Ectodermal cell (in vitro differentiated cells): ENCODE measurements around the gene RMP24.

ENCODE experiments used
- H3K27ac ChIP-seq: 2 replicates; pipeline ENCODE4 v1.7.0; 2013; ENCODE audit warnings: mild to moderate bottlenecking, low read depth, low read length; ENCODE audit not compliant: insufficient read depth, poor library complexity, severe bottlenecking
- H3K27me3 ChIP-seq: 2 replicates; pipeline ENCODE4 v1.7.0; 2013; ENCODE audit warnings: mild to moderate bottlenecking, low read length; ENCODE audit not compliant: insufficient read depth, control insufficient read depth, poor library complexity, severe bottlenecking
- H3K36me3 ChIP-seq: one replicate; pipeline ENCODE4 v1.7.0; 2013; ENCODE audit warnings: low read length; ENCODE audit not compliant: control insufficient read depth, insufficient read depth
- H3K4me1 ChIP-seq: one replicate; pipeline ENCODE4 v1.7.0; 2013; ENCODE audit warnings: low read length; ENCODE audit not compliant: control insufficient read depth, insufficient read depth
- H3K4me3 ChIP-seq: 2 replicates; pipeline ENCODE4 v1.7.0; 2013; ENCODE audit warnings: low read depth, low read length, control low read depth; ENCODE audit not compliant: insufficient read depth
- H3K9me3 ChIP-seq: 2 replicates; pipeline ENCODE4 v1.7.0; 2013; ENCODE audit warnings: mild to moderate bottlenecking, low read length, moderate library complexity; ENCODE audit not compliant: control insufficient read depth
- WGBS, 2 experiments: methylation state at CpG; one replicate each; pipeline ENCODE4 v1.1.7; 2013; ENCODE audit warnings: missing lambda C conversion rate in 2 of 2; 5-methylcytosine and 5-hydroxymethylcytosine counted together

RMP24 gene

DNA sequence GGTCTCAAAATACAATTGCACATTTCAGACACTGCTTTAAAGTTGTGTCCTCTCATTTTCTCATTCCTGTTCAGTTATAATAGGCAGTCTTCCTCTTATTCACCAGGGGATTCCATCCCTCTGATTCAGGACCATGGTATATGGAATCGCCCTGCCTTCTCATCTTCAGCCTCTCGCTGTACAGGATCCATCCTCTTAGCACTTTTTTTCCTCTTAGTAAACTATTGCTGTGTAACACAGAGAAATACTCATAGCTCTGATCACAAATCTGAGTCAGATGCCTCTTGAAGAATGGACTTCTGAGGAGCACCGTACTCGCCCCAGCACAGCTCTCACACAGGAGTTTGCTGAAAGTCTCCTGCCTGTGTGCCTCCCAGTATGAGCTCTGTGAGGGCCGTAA is 11.3 kb downstream of the RMP24 start:
- H3K27me3 ChIP-seq = no peaks in the 10 kb centered on the region
- no peak overlapping the region for H3K27ac ChIP-seq
- no peaks in the 10 kb centered on the region for H3K4me1 ChIP-seq
- no peaks in the 10 kb centered on the region for H3K9me3 ChIP-seq
- H3K4me3 ChIP-seq = no peak overlapping the region
- 96% methylated on average over 5 of the region's 5 CpGs for whole genome bisulfite sequencing, 2 experiments
- H3K36me3 ChIP-seq = peaks cover 17% of the 10 kb centered on the region

DNA sequence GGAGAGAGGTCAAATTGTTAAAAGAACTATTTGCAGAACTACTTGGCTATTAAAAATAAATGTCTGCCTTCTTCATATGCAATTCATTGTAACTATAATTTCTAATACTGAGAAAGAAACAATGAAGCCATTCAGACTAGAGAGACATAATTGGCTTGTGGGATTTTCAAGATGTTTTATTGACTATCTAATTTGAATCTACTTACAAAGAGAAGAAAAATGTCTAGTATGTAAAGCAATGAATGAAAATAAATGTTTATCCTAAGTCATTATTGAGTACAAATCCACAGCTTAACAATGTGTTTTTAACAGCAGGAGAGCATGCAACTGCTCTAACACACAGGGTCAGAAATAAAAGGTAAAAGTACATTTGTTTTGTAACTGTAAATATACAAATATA is 19.2 kb downstream of the RMP24 start:
- Histone ChIP-seq H3K27ac (no peak overlapping the region), H3K4me1 (no peaks in the 10 kb centered on the region), H3K27me3 (no peaks in the 10 kb centered on the region), H3K36me3 (peaks cover 12% of the 10 kb centered on the region), H3K4me3 (no peak overlapping the region), H3K9me3 (no peaks in the 10 kb centered on the region)

DNA sequence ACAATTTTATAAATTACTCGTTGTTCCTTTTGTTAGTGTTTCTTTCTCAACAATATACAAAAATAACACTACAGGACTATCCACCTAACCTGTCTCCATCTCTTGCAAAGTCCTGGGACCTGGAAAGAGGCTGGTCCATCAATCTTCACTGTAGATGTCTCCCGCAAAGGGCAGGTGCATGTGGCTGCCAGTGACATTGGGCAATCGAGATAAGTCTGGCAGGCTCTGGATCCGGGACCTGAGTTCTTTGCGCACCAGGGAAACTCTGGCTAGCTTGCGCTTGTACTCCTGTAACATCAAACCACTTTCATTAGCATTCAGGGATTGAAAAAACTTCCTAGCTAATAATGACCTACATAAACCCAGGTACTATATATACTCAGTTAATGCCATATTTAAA is 20.5 kb downstream of the RMP24 start:
- no peaks in the 10 kb centered on the region for H3K27me3 ChIP-seq
- no peaks in the 10 kb centered on the region for H3K9me3 ChIP-seq
- H3K4me3 ChIP-seq = no peak overlapping the region
- H3K36me3 ChIP-seq = peaks cover 12% of the 10 kb centered on the region
- WGBS, 2 experiments = 95 to 97% methylated on average over 6 of the region's 6 CpGs
- H3K27ac ChIP-seq = no peak overlapping the region
- H3K4me1 ChIP-seq = no peaks in the 10 kb centered on the region

DNA sequence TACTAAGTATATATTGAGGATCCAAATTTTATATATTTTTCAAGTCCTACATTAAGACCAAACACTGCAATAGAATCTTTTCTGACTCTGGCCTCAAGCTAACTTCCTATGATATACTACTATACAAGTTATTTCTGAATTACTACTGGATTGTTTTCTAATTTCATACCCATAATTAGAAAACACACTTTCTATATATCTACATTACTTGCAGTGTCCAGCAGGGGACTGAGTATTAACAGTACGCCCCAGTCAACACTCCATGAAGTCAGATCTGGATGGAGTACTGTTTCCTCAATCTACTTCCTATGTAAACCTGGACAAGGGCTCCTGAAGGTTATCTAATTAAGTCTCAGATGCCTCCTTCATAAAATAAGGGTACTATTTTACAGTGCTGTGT is 26.5 kb downstream of the RMP24 start:
- Histone ChIP-seq H3K4me3 (no peak overlapping the region), H3K9me3 (no peaks in the 10 kb centered on the region), H3K27ac (no peak overlapping the region), H3K4me1 (no peaks in the 10 kb centered on the region), H3K36me3 (no peaks in the 10 kb centered on the region), H3K27me3 (no peaks in the 10 kb centered on the region)
- WGBS, 2 experiments = 88 to 97% methylated on average over 1 of the region's 1 CpG

DNA sequence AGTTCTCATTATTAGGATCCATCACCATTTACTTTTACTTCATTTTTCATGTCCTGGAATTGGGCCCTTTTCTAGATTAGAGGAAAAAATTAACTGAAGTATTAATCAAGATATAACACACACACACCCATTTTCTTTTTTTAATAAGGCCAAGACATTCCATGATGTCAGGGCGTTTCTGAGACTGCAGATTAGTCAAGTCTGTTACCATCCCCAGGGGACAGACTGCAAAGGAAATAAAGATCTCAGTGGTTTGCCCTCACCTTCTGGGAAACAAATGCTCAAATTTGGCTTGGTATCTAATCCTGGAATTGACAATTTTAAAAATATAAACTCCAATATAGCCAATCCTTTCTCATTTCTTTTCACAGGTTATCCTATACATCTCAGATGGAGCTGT is 27.4 kb downstream of the RMP24 start:
- Histone ChIP-seq H3K9me3 (no peaks in the 10 kb centered on the region), H3K27ac (no peak overlapping the region), H3K27me3 (no peaks in the 10 kb centered on the region), H3K4me3 (no peak overlapping the region), H3K36me3 (no peaks in the 10 kb centered on the region), H3K4me1 (no peaks in the 10 kb centered on the region)
- 80 to 82% methylated on average over 1 of the region's 1 CpG for WGBS, 2 experiments

DNA sequence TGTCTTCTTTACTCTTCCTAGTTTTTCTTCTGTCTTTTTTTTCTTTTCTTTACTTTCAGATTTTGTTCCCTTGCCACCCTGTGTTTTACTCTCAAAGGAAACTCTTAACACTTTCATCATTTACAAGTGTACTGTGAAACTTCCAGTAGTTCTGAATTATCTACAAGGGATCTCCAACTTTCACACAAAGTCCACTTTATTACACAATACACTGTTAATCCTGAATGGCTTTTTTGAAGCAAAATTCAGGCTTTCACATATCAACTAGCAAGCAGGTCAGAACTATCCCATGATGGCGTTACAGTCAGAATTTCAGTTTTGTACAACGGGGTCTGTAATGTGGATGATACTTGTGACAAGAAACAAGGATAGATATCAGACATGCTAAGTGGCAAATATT is 34.5 kb downstream of the RMP24 start:
- Histone ChIP-seq H3K4me3 (no peak overlapping the region), H3K27me3 (no peaks in the 10 kb centered on the region), H3K4me1 (no peaks in the 10 kb centered on the region), H3K36me3 (no peaks in the 10 kb centered on the region), H3K27ac (no peak overlapping the region), H3K9me3 (no peaks in the 10 kb centered on the region)
- WGBS, 2 experiments = 96 to 100% methylated on average over 2 of the region's 2 CpGs

DNA sequence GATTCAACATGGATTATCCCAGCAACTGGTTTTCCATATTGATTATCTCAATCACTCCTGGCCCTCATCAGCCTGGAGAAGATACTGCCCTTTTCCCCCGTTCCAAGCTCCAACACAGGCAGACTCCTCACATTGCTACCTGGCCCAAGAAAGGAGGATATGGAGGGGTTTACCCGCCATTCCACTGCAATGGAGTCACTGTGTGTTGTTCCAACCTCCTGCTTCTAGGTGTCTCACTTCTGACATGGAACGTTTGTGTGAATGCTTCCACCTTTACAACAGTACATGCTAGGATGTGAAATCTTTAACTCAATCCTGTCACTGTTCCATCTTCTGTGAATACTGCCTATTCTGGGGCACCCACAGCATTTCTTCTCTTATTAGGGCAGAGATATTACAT is 36.7 kb downstream of the RMP24 start:
- H3K9me3 ChIP-seq = no peaks in the 10 kb centered on the region
- H3K4me3 ChIP-seq = no peak overlapping the region
- H3K27ac ChIP-seq = no peak overlapping the region
- no peaks in the 10 kb centered on the region for H3K4me1 ChIP-seq
- H3K36me3 ChIP-seq = no peaks in the 10 kb centered on the region
- no peaks in the 10 kb centered on the region for H3K27me3 ChIP-seq
- 91 to 98% methylated on average over 3 of the region's 3 CpGs for WGBS, 2 experiments

DNA sequence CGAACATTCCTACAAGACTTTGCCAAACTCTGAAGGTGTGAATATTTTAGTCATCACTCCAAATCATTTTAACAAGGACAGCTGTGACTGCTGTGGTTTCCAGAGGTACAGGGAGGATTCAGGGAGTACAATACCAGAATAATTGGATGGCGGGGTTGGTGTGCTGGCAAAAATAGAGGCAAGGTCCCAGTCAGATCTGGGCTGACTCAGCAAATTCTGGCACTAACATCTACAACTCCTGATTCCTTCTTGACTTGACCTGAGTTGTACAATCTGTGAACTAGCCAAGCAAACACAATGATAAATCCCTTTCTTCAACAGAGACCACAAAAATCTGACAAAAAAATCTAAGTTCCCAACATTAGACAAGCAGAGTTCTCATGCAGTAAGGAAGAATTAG is 40.4 kb downstream of the RMP24 start:
- H3K4me1 ChIP-seq = no peaks in the 10 kb centered on the region

DNA sequence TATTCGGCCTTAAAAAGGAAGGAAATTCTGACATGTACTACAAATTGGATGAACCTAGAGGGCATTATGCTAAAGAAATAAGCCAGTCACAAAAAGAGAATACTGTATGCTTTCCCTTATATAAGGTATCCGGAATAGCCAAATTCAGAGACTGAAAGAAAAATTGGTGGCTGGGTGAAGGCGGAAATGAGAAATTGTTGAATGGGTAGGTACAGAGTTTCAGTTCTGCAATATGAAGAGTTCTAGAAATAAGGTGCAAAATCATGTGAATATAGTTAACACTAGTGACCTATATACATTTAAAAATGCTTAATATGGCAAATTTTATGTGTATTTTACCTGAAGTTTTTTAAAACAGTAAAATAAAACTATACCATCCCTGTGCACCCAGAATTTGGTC is 43.1 kb downstream of the RMP24 start:
- no peaks in the 10 kb centered on the region for H3K4me1 ChIP-seq
- no peak overlapping the region for H3K27ac ChIP-seq
- H3K4me3 ChIP-seq = no peak overlapping the region
- no peaks in the 10 kb centered on the region for H3K27me3 ChIP-seq
- no peaks in the 10 kb centered on the region for H3K9me3 ChIP-seq
- H3K36me3 ChIP-seq = no peaks in the 10 kb centered on the region
- WGBS, 2 experiments = 96% methylated on average over 3 of the region's 3 CpGs

More for the DNA sequence above, 40.4 kb downstream of the RMP24 start:
- 93 to 100% methylated on average over 2 of the region's 2 CpGs for WGBS, 2 experiments
- H3K27me3 ChIP-seq = no peaks in the 10 kb centered on the region
- H3K27ac ChIP-seq = no peak overlapping the region
- H3K36me3 ChIP-seq = no peaks in the 10 kb centered on the region
- H3K4me3 ChIP-seq = no peak overlapping the region
- H3K9me3 ChIP-seq = no peaks in the 10 kb centered on the region

DNA sequence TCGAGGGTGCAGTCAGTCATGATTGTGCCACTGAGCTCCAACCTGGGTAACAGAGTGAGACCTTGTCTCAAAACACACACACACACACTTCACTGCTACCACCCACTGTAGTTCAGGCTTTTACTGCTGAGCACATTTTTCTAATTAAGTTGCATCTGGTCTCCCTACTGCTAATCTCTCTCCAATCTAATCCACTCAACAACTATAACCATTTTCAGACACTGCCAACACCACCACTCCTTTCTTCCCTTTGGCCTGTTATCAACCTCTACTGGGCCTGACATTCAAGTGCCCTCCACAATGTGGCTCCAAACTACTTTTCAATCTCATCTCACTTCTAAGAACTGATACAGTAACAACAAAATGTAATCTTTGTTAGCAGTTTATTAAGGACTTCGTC is 44.8 kb downstream of the RMP24 start:
- H3K4me1 ChIP-seq = no peaks in the 10 kb centered on the region
- WGBS, 2 experiments = 94 to 98% methylated on average over 2 of the region's 2 CpGs

DNA sequence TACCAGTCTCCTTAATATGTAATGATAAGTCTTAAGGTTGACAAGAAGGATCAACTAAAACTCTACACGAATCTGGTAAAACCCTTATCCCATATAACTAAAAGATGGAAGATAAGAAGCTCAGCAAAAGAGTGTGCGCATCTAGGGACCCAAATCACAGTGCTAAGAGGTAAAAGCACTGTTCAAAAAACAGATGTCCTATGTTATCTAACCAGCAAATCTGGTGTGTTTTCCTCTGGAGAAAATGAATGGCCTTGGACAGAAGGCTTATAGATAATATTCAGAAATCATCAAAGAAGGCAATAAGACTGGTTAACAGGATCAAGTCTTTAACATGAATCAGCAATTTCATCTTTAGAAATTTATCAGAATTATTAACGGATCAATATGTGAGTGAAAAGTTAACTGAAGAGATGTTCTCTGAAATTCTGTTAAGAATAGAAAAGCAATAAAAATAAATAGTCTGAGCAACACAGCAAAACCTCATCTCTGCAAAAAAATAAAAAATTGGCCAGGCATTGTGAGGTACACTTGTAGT is 47.8 kb downstream of the RMP24 start:
- Histone ChIP-seq H3K9me3 (no peaks in the 10 kb centered on the region), H3K27ac (no peak overlapping the region), H3K27me3 (no peaks in the 10 kb centered on the region), H3K4me1 (no peaks in the 10 kb centered on the region), H3K36me3 (peaks cover 3% of the 10 kb centered on the region), H3K4me3 (no peak overlapping the region)
- 89 to 100% methylated on average over 2 of the region's 3 CpGs for WGBS, 2 experiments

More for the DNA sequence above, 44.8 kb downstream of the RMP24 start:
- H3K4me3 ChIP-seq = no peak overlapping the region
- H3K36me3 ChIP-seq = no peaks in the 10 kb centered on the region
- H3K27ac ChIP-seq = no peak overlapping the region
- no peaks in the 10 kb centered on the region for H3K27me3 ChIP-seq
- H3K9me3 ChIP-seq = no peaks in the 10 kb centered on the region
